GM21528 (cell line): Measurements from ENCODE around the gene GAB3.
"Not testable (repeated sequence)": the region's sequence is repeated elsewhere in the genome, so short reads cannot be mapped to it uniquely, and the experiment has no call there.

Experiments
- ATAC-seq: cut with Tn5 transposase; IDR thresholded peaks from one replicate; pipeline ENCODE4 v1.9.1; 2021; ENCODE audit warnings: mild to moderate bottlenecking, moderate library complexity; ENCODE audit not compliant: unreplicated experiment, low FRiP score

The GAB3 gene

DNA sequence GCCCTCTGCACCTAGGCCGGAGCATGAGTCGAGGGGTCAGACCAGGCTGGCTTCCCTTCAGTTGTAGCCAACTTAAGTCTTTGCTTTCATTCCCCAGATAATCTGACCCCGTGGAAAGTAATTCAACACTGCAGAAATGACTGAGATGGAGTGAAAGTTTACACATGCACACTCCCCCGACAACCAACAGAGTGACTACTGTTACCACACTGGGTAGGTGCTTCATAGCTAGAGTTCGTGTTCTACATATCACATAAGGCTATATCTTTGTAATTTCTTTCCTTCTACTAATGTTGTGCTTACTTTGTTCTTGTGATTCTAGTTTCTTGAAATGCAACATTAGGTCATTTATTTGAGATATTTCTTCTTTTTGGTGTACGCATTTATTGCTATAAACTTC, 90.3 kb downstream of the GAB3 start:
- ATAC-seq, result no peak

- no peak for ATAC-seq
Observed at GRCh38 chrX:154658957-154659356, 91.9 kb downstream of the GAB3 start.

DNA sequence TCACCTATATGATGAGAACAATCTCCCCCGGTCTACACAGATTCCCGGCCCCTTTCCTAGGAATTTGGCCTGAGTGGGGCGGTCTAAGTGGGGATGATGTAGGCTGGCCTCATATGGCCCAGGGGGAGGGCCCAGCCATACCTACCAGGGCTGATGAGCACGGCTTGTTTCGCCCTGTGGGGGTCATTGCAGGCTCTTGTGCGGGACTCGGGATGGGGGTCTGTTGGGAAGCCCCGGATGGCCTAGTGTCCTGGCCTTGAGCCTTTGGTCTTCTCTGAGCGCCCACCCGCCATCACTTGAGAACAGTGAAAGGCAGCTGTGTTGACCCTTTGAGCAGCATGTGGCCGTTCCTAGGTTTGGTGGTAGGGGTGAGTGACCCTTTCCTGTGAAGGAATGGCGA, 92.7 kb downstream of the GAB3 start:
- ATAC-seq, result no peak

GRCh38 chrX:154657226-154657805, 93.6 kb downstream of the GAB3 start:
- no peak for ATAC-seq

- ATAC-seq, result no peak
Observed at GRCh38 chrX:154655786-154656185, 95.1 kb downstream of the GAB3 start.

- no peak for ATAC-seq
Observed at GRCh38 chrX:154655346-154655745, 95.5 kb downstream of the GAB3 start.

- ATAC-seq, result no peak
Observed at GRCh38 chrX:154654925-154655324, 96.0 kb downstream of the GAB3 start.

DNA sequence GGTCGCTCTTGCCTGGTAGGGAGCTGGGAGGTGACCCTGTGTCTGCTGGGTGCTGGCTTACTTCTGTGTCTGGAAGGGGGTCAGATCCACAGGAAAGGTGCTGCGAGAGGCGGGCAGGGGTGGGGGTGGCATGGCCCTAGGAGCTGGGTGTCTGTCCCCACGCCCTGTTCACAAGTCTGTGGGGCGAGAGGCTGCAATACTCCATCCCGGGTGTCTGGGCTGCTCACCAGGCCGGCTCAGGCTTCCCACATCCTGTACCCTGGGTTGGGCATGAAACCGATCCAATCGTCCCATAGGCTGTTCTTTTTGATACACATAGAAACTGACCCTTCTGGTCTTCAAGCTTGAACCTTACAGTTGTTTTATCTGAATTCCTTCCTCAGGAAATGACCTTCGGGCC, 96.5 kb downstream of the GAB3 start:
- no peak for ATAC-seq

DNA sequence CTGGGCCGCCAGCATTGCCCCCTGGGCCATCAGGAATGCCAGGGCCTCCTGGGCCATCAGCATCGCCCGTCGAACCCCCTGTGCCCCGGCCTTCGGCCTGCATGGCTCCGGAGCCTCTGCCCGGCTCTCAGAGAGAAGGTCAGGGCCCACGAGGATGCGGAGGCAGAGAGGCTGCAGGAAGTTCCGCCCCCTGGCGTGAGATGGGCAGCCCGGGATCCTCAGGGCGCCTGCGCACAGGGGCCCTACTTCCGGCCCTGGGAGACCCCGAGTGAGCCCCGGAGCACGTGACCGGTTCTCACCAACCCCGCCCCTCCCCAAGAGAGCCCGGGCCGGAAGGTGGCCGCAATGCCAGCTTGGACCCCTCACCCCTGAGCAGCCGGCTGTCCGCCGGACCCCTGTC, 97.5 kb downstream of the GAB3 start, which contains the start of gene CTAG2:
Gene CTAG2, minus strand, starts transcription at position 167 of the 400 bp plus-strand sequence. Its CDS starts 64 bp downstream, at position 103.
- ATAC-seq, result not testable (repeated sequence)

DNA sequence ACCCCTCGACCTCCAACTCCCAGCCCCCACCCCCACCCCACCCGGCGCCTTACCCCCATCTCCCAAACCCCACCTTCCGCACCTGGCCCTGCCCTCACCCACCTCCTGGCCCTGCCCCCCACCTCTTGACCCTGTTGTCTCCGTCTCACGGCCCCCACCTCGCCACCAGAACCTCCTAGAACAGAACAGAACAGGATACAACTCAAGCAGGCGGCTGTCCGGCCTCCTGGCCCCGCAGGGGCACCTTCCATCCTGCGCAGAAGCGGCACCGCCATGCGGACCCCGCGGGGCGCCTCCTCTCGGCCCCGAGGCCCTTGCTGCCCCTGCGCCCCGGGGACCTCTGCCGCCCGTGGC, 97.9 kb downstream of the GAB3 start:
- no peak for ATAC-seq

DNA sequence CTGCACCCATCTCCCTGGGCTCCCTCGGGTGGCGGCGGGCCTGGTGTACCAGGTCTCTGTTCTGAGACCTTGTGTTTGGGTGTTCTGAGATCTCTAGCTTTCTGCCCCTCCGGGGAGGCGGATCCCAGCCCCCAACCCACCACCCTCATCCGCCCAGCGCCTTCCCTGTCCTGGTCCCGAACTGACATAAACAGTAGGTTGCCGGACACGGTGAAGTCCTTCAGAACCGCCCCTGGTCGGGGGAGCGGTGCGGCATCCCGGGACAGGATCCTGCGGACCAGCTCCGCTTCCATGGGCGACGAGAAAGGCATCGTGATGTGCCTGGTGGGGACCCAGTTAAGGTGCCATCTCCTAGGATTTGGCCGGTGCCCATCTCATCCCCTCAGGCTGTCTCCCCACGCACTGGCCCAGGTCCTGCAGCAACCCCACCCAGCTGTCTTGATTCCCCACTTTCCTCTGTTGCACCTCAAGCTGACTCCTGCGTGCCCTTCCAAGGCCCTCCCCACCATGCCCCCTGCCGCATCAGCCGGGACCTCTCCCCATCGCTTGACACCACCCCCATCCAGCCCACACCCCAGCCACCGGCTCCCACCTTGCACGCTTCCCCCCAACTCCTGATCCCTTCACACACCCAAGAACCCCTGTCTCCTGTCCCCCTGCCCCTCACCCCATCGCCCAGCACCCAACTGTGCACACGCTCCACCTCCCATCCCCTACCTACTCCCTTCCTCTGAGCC, 98.4 kb downstream of the GAB3 start:
- ATAC-seq, result no peak

DNA sequence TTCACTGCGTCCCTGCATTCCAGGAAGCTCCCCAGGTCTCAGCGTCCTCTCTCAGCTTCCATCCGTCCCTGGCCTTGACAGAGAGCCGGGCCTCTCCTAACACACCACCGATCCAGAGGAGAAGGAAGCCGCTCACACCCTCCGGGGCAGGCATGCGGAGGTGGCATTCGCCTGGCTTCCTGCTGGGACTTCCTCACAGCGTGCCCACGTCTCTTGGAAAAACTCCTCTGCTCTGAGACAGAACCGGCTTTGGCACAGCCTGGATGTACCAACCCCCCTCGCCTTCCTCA, 100.7 kb downstream of the GAB3 start:
- no peak for ATAC-seq

DNA sequence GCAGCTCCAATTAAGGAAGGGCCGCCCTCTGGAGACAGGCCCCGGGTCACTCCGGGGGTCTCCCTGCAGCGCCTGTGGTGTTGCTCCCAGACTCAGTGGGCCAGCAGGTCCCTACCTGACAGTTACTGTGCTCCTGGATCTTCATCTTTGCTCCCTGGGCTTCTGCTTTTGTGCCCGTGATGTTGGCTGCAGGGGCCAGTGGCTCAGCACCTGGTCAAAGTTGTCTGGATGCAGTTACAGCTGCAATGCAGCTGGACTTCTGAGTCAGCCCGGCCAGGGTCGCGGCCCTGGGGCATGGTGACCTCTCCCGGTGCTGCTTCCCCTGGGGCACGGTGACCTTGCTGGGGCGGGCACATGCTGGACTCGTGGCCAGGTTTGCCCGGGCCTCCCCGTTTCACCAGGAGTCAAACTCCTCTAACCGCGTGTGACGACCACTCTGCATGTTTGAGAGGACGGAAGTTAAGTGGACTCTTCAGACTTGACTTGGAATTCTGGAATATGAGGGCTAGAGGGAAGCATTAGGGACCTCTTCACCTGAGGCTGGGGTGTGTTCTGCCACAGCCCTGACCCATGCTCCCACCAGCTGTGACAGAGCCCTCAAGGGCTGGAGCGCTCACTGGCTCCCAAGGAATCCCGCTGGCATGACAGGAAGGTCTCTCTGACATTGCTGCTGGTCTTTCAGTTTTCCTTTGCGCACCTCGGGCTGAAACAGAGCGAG, 101.2 kb downstream of the GAB3 start:
- no peak for ATAC-seq

GRCh38 chrX:154648931-154649330, 101.9 kb downstream of the GAB3 start:
- ATAC-seq, result no peak

- ATAC-seq, result not testable (repeated sequence)
Observed at GRCh38 chrX:154645745-154646378, 105.0 kb downstream of the GAB3 start.

- ATAC-seq, result not testable (repeated sequence)
Observed at GRCh38 chrX:154643708-154644107, 107.2 kb downstream of the GAB3 start.

DNA sequence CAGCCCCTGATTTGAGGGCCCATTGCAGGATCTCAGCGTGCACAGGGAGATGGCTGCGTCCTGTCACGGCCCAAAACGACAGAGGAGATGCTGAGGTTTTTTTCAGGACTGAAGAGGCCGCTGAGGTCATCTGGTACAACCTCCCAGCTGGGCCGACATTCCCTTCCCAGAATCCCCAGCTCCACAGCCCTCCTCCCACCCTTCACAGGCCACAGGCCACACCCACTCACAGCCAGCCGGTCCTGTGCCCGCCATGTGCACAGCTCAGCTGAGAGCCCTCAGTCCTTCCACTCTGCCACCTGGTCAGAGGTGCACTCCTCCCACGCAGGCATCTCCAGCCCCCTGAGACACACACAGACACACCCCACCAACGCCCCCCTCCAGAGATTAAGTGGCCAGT, 109.1 kb downstream of the GAB3 start:
- not testable (repeated sequence) for ATAC-seq

DNA sequence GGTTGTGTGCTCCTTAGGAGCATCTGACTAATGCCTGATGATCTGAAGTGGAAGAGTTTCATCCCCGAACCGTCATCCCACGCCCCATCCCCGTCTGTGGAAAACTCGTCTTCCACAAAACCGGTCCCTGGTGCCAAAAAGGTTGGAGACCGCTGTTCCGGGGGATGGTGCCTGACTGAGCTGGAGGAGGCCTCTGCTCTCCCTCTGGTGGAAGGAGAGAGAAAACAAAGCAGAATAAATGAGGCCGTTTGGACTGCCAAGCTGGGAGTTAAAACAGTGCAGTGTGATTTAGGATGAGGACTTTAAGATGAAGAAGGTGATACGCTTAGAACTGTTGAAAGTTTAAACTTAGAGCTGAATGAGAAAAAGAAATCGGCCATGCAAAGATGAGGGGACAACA, 117.2 kb downstream of the GAB3 start:
- not testable (repeated sequence) for ATAC-seq

DNA sequence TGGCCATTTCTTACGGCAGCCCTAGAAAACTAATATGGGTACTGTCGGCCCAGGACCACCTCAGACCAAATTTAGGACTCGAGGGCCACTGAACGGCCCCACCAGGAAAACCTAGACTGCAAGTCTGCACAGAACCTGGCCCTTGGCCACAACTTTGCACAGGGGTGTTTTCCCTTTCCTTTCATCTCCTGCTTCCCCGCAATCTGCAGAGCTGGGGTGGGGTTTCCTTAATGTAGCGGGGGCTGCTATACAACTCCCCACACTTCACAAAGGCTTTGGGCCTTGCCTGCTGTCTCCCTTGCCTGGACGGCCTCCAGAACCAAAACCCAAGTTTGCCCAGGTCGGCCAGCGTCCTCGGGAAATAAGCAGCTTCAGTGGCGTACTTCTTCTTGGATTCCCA, 119.9 kb downstream of the GAB3 start:
- ATAC-seq, result not testable (repeated sequence)

DNA sequence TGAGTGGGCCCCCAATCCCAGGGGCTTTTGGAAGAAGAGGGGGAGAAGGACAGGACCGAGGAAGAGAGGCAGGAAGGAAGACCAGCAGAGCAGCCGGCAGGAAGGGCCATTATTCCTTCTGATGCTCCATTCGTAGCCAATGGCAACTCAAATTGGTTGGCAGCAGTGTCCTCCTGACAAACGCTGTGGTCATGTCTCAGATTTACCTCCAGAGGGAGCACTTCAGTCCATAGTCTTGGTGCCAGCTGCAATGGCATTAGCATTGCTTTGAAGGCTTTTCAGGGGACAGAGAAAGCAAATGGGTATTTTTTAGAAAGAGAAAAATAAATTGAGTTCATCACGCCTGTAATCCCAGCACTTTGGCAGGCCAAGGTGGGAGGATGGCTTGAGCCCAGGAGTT, 121.9 kb downstream of the GAB3 start:
- not testable (repeated sequence) for ATAC-seq
